Activated CD4-positive, alpha-beta T cell treated with anti-CD3 and anti-CD28 coated beads, Interleukin-2, amount 10 ng/mL, durations not matched to agents 7 days and 5 days (primary cell): ENCODE measurements around the gene CCT6B. TPM values are rescaled to one million over a fixed set of nuclear protein-coding genes. Genes with fewer than 3 reads are reported as not detected.

Experiments used
- CTCF ChIA-PET: fragments of 350-600 bp; sonication (Branson Sonifier 250); formaldehyde crosslinking; loops from one replicate; lab custom pipeline; 2021; ENCODE audit warnings: antibody characterized with exemption; lab: Charles Lee
- POLR2A ChIA-PET: fragments of 350-600 bp; sonication (Branson Sonifier 250); formaldehyde crosslinking; loops from one replicate; lab custom pipeline; 2021; ENCODE audit warnings: antibody characterized with exemption; lab: Charles Lee
- DNase-seq: peaks from one replicate; pipeline ENCODE4 v3.0.0-alpha.2; 2020
- H3K27ac Mint-ChIP-seq: one replicate; pipeline ENCODE4 v1.8.0; 2021; ENCODE audit warnings: mild to moderate bottlenecking, moderate library complexity, mixed read lengths
- H3K27me3 Mint-ChIP-seq: one replicate; pipeline ENCODE4 v1.8.0; 2021; ENCODE audit warnings: mixed read lengths
- H3K36me3 Mint-ChIP-seq: one replicate; pipeline ENCODE4 v1.8.0; 2021; ENCODE audit warnings: low read depth, mixed read lengths
- H3K4me1 Mint-ChIP-seq: one replicate; pipeline ENCODE4 v1.8.0; 2021; ENCODE audit warnings: mixed read lengths
- H3K4me3 Mint-ChIP-seq: one replicate; pipeline ENCODE4 v1.8.0; 2021; ENCODE audit warnings: mild to moderate bottlenecking, moderate library complexity, mixed read lengths
- H3K9me3 Mint-ChIP-seq: one replicate; pipeline ENCODE4 v1.8.0; 2021; ENCODE audit warnings: mixed read lengths
- total RNA-seq, 2 experiments: library from RNA; stranded (reverse); gene quantifications; one replicate each; pipeline ENCODE4 v1.2.3, GENCODE V29; 2021

CCT6B gene
- total RNA-seq, 2 experiments from 2014 or later, result 1.7 to 2.0 TPM

GRCh38 chr17:34996422-34997285 is 35.4 kb upstream of the CCT6B start:
- Mint-ChIP-seq H3K4me3 (no peak overlapping the region), H3K4me1 (peaks cover 22% of the 10 kb centered on the region), H3K9me3 (no peaks in the 10 kb centered on the region), H3K36me3 (peaks cover 42% of the 10 kb centered on the region), H3K27me3 (no peaks in the 10 kb centered on the region), H3K27ac (no peak overlapping the region)
- POLR2A ChIA-PET, result no interaction called here
- no peak for DNase-seq
- CTCF ChIA-PET, result interaction anchor here (0.7 to 2.1 kb wide), 7 partner anchors 15 to 123 kb away, joined by 3 to 10 read pairs (median 3); partner anchors contain the start of gene RAD51D

- CTCF ChIA-PET, result interaction anchor here (0.7 to 2.8 kb wide), 3 partner anchors 11 to 97 kb away, joined by 3 to 14 read pairs (median 8); no protein-coding TSS in a partner anchor
- Mint-ChIP-seq H3K4me3 (no peak overlapping the region), H3K27ac (no peak overlapping the region), H3K36me3 (peaks cover 51% of the 10 kb centered on the region), H3K4me1 (peaks cover 27% of the 10 kb centered on the region), H3K9me3 (no peaks in the 10 kb centered on the region), H3K27me3 (no peaks in the 10 kb centered on the region)
- no peak for DNase-seq
- POLR2A ChIA-PET, result no interaction called here
These were observed 31.8 kb upstream of the CCT6B start for GRCh38 chr17:34993031-34993430.

- H3K4me3 Mint-ChIP-seq, result no peak overlapping the region
- POLR2A ChIA-PET, result interaction anchor here (0.6 kb wide), 1 partner anchor 95 kb away, joined by 3 read pairs; no protein-coding TSS in a partner anchor
These were observed 30.3 kb upstream of the CCT6B start for GRCh38 chr17:34991606-34992005.

GRCh38 chr17:34990921-34991365 is 29.7 kb upstream of the CCT6B start:
- H3K4me3 Mint-ChIP-seq, result no peak overlapping the region
- ChIA-PET POLR2A (interaction anchor here (0.6 kb wide), 1 partner anchor 95 kb away, joined by 3 read pairs; no protein-coding TSS in a partner anchor), CTCF (interaction anchor here (0.6 to 2.8 kb wide), 7 partner anchors 10 to 449 kb away, joined by 3 to 14 read pairs (median 3); partner anchors contain the start of gene LIG3)
- H3K4me1 Mint-ChIP-seq, result peaks cover 26% of the 10 kb centered on the region
- peaks cover 54% of the 10 kb centered on the region for H3K36me3 Mint-ChIP-seq
- H3K9me3 Mint-ChIP-seq, result no peaks in the 10 kb centered on the region
- DNase-seq, result no peak
- no peak overlapping the region for H3K27ac Mint-ChIP-seq
- H3K27me3 Mint-ChIP-seq, result no peaks in the 10 kb centered on the region

More at GRCh38 chr17:34991606-34992005, 30.3 kb upstream of the CCT6B start:
- Mint-ChIP-seq H3K27me3 (no peaks in the 10 kb centered on the region), H3K27ac (no peak overlapping the region), H3K36me3 (peaks cover 54% of the 10 kb centered on the region), H3K9me3 (no peaks in the 10 kb centered on the region), H3K4me1 (peaks cover 26% of the 10 kb centered on the region)
- CTCF ChIA-PET, result interaction anchor here (0.8 to 2.8 kb wide), 6 partner anchors 9 to 127 kb away, joined by 3 to 14 read pairs (median 5); partner anchors contain the start of gene LIG3
- no peak for DNase-seq

GRCh38 chr17:34989473-34989872 is 28.2 kb upstream of the CCT6B start:
- H3K9me3 Mint-ChIP-seq, result no peaks in the 10 kb centered on the region
- POLR2A ChIA-PET, result no interaction called here
- peaks cover 47% of the 10 kb centered on the region for H3K36me3 Mint-ChIP-seq
- H3K27me3 Mint-ChIP-seq, result no peaks in the 10 kb centered on the region
- no peak overlapping the region for H3K27ac Mint-ChIP-seq
- H3K4me3 Mint-ChIP-seq, result no peak overlapping the region
- H3K4me1 Mint-ChIP-seq, result peaks cover 26% of the 10 kb centered on the region
- CTCF ChIA-PET, result interaction anchor here (0.6 kb wide), 1 partner anchor 13 kb away, joined by 4 read pairs; no protein-coding TSS in a partner anchor
- DNase-seq, result no peak

- Mint-ChIP-seq H3K4me3 (no peak overlapping the region), H3K4me1 (peaks cover 29% of the 10 kb centered on the region), H3K9me3 (no peaks in the 10 kb centered on the region), H3K27ac (no peak overlapping the region), H3K27me3 (no peaks in the 10 kb centered on the region), H3K36me3 (peaks cover 47% of the 10 kb centered on the region)
- no peak for DNase-seq
- ChIA-PET POLR2A (no interaction called here), CTCF (interaction anchor here (1.0 kb wide), 1 partner anchor 123 kb away, joined by 3 read pairs; no protein-coding TSS in a partner anchor)
These were observed 27.4 kb upstream of the CCT6B start for GRCh38 chr17:34988644-34989043.

GRCh38 chr17:34987232-34987631 is 26.0 kb upstream of the CCT6B start:
- Mint-ChIP-seq H3K9me3 (no peaks in the 10 kb centered on the region), H3K36me3 (peaks cover 35% of the 10 kb centered on the region), H3K4me1 (peaks cover 27% of the 10 kb centered on the region), H3K4me3 (no peak overlapping the region), H3K27ac (no peak overlapping the region), H3K27me3 (no peaks in the 10 kb centered on the region)
- DNase-seq, result no peak
- ChIA-PET CTCF (no interaction called here), POLR2A (no interaction called here)

- ChIA-PET CTCF (interaction anchor here (0.8 to 3.0 kb wide), 12 partner anchors 9 to 160 kb away, joined by 3 to 12 read pairs (median 4); partner anchors contain the start of genes NLE1, RAD51D and RFFL), POLR2A (no interaction called here)
- DNase-seq, result no peak
- H3K9me3 Mint-ChIP-seq, result no peaks in the 10 kb centered on the region
- H3K4me3 Mint-ChIP-seq, result peak overlapping the region; percentile 87
- H3K4me1 Mint-ChIP-seq, result peaks cover 39% of the 10 kb centered on the region
- no peaks in the 10 kb centered on the region for H3K27me3 Mint-ChIP-seq
- peaks cover 8% of the 10 kb centered on the region for H3K36me3 Mint-ChIP-seq
- H3K27ac Mint-ChIP-seq, result peak overlapping the region; percentile 97
These were observed 20.4 kb upstream of the CCT6B start for GRCh38 chr17:34981538-34982241.

GRCh38 chr17:34980681-34981537 is 19.6 kb upstream of the CCT6B start:
- Mint-ChIP-seq H3K27me3 (no peaks in the 10 kb centered on the region), H3K4me1 (peaks cover 39% of the 10 kb centered on the region), H3K4me3 (peak overlapping the region; percentile 87), H3K9me3 (no peaks in the 10 kb centered on the region), H3K27ac (peak overlapping the region; percentile 97), H3K36me3 (peaks cover 7% of the 10 kb centered on the region)
- DNase-seq, result peak; percentile 81
- CTCF ChIA-PET, result interaction anchor here (1.0 to 3.0 kb wide), 11 partner anchors 10 to 161 kb away, joined by 3 to 12 read pairs (median 5); partner anchors contain the start of genes NLE1, RAD51D and RFFL
- POLR2A ChIA-PET, result no interaction called here

GRCh38 chr17:34980353-34980680 is 19.1 kb upstream of the CCT6B start, which contains the start of gene LIG3:
TSS of gene LIG3 (plus strand) at chr17:34980512. CDS start at chr17:34983006, 2,494 bp downstream.
- Mint-ChIP-seq H3K27me3 (no peaks in the 10 kb centered on the region), H3K36me3 (peaks cover 7% of the 10 kb centered on the region), H3K4me3 (peak within 1 kb of the TSS; percentile 87), H3K4me1 (peaks cover 41% of the 10 kb centered on the region), H3K27ac (peak within 1 kb of the TSS; percentile 97), H3K9me3 (no peaks in the 10 kb centered on the region)
- CTCF ChIA-PET, result interaction anchor here (1.0 to 3.0 kb wide), 6 partner anchors 11 to 139 kb away, joined by 4 to 12 read pairs (median 7); partner anchors contain the start of genes RAD51D and RFFL
- POLR2A ChIA-PET, result no interaction called here
- peak; percentile 94 for DNase-seq

GRCh38 chr17:34979650-34980352 is 18.5 kb upstream of the CCT6B start:
- peak overlapping the region; percentile 97 for H3K27ac Mint-ChIP-seq
- CTCF ChIA-PET, result interaction anchor here (1.5 to 3.0 kb wide), 5 partner anchors 11 to 140 kb away, joined by 4 to 12 read pairs (median 8); partner anchors contain the start of gene RAD51D
- H3K9me3 Mint-ChIP-seq, result no peaks in the 10 kb centered on the region
- DNase-seq, result no peak
- no peaks in the 10 kb centered on the region for H3K27me3 Mint-ChIP-seq
- POLR2A ChIA-PET, result no interaction called here
- peaks cover 7% of the 10 kb centered on the region for H3K36me3 Mint-ChIP-seq
- peak overlapping the region; percentile 86 for H3K4me3 Mint-ChIP-seq
- H3K4me1 Mint-ChIP-seq, result peaks cover 46% of the 10 kb centered on the region
